RWPE2 (cell line): ENCODE results near the gene TF.

Experiments used
- ATAC-seq: fragments of 200-7000 bp; cut with Tn5 transposase; 3 replicates; pipeline ENCODE4 v1.9.1; 2021; ENCODE audit warnings: low read depth
- DNase-seq: peaks from one replicate; pipeline ENCODE4 v3.0.0-alpha.2; 2020; ENCODE audit warnings: low spot score
- H3K27ac ChIP-seq: fragments of 450-650 bp; 2 replicates; pipeline ENCODE4 v1.5.1; 2017; ENCODE audit warnings: mild to moderate bottlenecking; ENCODE audit not compliant: poor library complexity, severe bottlenecking
- H3K27me3 ChIP-seq: fragments of 250-450 bp; sonication (Bioruptor Pico); 2 replicates; pipeline ENCODE4 v1.5.1; 2021; ENCODE audit warnings: mild to moderate bottlenecking, moderate library complexity; ENCODE audit not compliant: insufficient read depth, poor library complexity, severe bottlenecking
- H3K36me3 ChIP-seq: fragments of 250-450 bp; sonication (Bioruptor Pico); 2 replicates; pipeline ENCODE4 v1.5.1; 2020; ENCODE audit warnings: low read depth, mild to moderate bottlenecking, moderate library complexity
- H3K4me1 ChIP-seq: fragments of 250-450 bp; sonication (Bioruptor Pico); 2 replicates; pipeline ENCODE4 v1.5.1; 2021; ENCODE audit warnings: mild to moderate bottlenecking, moderate library complexity; ENCODE audit not compliant: insufficient read depth, poor library complexity, severe bottlenecking
- H3K4me3 ChIP-seq: fragments of 250-450 bp; sonication (Bioruptor Pico); 2 replicates; pipeline ENCODE4 v1.5.1; 2021; ENCODE audit warnings: mild to moderate bottlenecking, moderate library complexity; ENCODE audit not compliant: severe bottlenecking
- H3K9me3 ChIP-seq: fragments of 250-450 bp; sonication (Bioruptor Pico); 2 replicates; pipeline ENCODE4 v1.5.1; 2021; ENCODE audit warnings: mild to moderate bottlenecking, moderate library complexity; ENCODE audit not compliant: severe bottlenecking
- TF ChIP-seq, protein P1 (sequence below): fragments of 450-650 bp; IDR thresholded peaks from one replicate; pipeline ENCODE4 v1.5.1; 2017; ENCODE audit warnings: mild to moderate bottlenecking, moderate library complexity; ENCODE audit not compliant: poor library complexity, severe bottlenecking

The TF gene

GRCh38 chr3:133828576-133829309 lies 82.5 kb downstream of the TF start:
- Histone ChIP-seq H3K9me3 (no peaks in the 10 kb centered on the region), H3K36me3 (0 out of 2 replicates have a peak, but pooled peaks cover 6% of the 10 kb centered on the region), H3K4me1 (no peaks in the 10 kb centered on the region), H3K4me3 (no peak overlapping the region), H3K27me3 (no peaks in the 10 kb centered on the region), H3K27ac (no peak overlapping the region)
- ATAC-seq (no peak), DNase-seq (no peak)
- TF ChIP-seq, protein P1, sequence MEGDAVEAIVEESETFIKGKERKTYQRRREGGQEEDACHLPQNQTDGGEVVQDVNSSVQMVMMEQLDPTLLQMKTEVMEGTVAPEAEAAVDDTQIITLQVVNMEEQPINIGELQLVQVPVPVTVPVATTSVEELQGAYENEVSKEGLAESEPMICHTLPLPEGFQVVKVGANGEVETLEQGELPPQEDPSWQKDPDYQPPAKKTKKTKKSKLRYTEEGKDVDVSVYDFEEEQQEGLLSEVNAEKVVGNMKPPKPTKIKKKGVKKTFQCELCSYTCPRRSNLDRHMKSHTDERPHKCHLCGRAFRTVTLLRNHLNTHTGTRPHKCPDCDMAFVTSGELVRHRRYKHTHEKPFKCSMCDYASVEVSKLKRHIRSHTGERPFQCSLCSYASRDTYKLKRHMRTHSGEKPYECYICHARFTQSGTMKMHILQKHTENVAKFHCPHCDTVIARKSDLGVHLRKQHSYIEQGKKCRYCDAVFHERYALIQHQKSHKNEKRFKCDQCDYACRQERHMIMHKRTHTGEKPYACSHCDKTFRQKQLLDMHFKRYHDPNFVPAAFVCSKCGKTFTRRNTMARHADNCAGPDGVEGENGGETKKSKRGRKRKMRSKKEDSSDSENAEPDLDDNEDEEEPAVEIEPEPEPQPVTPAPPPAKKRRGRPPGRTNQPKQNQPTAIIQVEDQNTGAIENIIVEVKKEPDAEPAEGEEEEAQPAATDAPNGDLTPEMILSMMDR, result no peak

- 0 out of 2 replicates have a peak, but pooled peaks cover under 1% of the 10 kb centered on the region for H3K36me3 ChIP-seq
- DNase-seq, result no peak
- H3K9me3 ChIP-seq, result no peaks in the 10 kb centered on the region
- H3K27me3 ChIP-seq, result no peaks in the 10 kb centered on the region
- ATAC-seq, result no peak
- no peak overlapping the region for H3K4me3 ChIP-seq
- TF ChIP-seq, protein P1, result no peak
- H3K4me1 ChIP-seq, result no peaks in the 10 kb centered on the region
- no peak overlapping the region for H3K27ac ChIP-seq
Measured at GRCh38 chr3:133829310-133829707, 83.1 kb downstream of the TF start.

- Histone ChIP-seq H3K27me3 (no peaks in the 10 kb centered on the region), H3K4me3 (no peak overlapping the region), H3K27ac (no peak overlapping the region), H3K4me1 (no peaks in the 10 kb centered on the region), H3K36me3 (no peaks in the 10 kb centered on the region), H3K9me3 (no peaks in the 10 kb centered on the region)
- TF ChIP-seq, protein P1, result no peak
- DNase-seq (no peak), ATAC-seq (no peak)
Measured at GRCh38 chr3:133830071-133830470, 83.9 kb downstream of the TF start.

GRCh38 chr3:133831966-133832801 lies 86.0 kb downstream of the TF start:
- Histone ChIP-seq H3K36me3 (no peaks in the 10 kb centered on the region), H3K9me3 (no peaks in the 10 kb centered on the region), H3K27ac (no peak overlapping the region), H3K27me3 (no peaks in the 10 kb centered on the region), H3K4me1 (no peaks in the 10 kb centered on the region), H3K4me3 (no peak overlapping the region)
- TF ChIP-seq, protein P1, result no peak
- ATAC-seq (no peak), DNase-seq (no peak)
